HAP-1 (cell line): ENCODE results near the gene BCL2L2.

ENCODE experiments used
- DNase-seq, 2 experiments: peaks; one replicate each; pipeline ENCODE4 v3.0.0-alpha.2; 2016 to 2020; ENCODE audit warnings: low spot score in 2 of 2
- H3K27me3 ChIP-seq: fragments of 250-450 bp; sonication (Bioruptor Pico); 2 replicates; pipeline ENCODE4 v1.5.1; 2020; ENCODE audit warnings: low read depth, mild to moderate bottlenecking, moderate library complexity
- H3K36me3 ChIP-seq: fragments of 250-450 bp; sonication (Bioruptor Pico); replicated peaks from 2 replicates; pipeline ENCODE4 v1.5.1; 2020; ENCODE audit warnings: mild to moderate bottlenecking
- H3K4me1 ChIP-seq: fragments of 250-450 bp; sonication (Bioruptor Pico); 2 replicates; pipeline ENCODE4 v1.5.1; 2020; ENCODE audit warnings: mild to moderate bottlenecking
- H3K4me3 ChIP-seq: fragments of 250-450 bp; sonication (Bioruptor Pico); 2 replicates; pipeline ENCODE4 v1.5.1; 2020; ENCODE audit warnings: mild to moderate bottlenecking, moderate library complexity
- H3K9me3 ChIP-seq: fragments of 250-450 bp; sonication (Bioruptor Pico); 2 replicates; pipeline ENCODE4 v1.5.1; 2020; ENCODE audit warnings: mild to moderate bottlenecking, moderate library complexity
- in situ Hi-C: fragments of 300-500 bp; cut with MboI; formaldehyde crosslinking; loops from 3 replicates; pipeline ENCODE4 v1.14.3; 2020; ENCODE audit warnings: low sequenced_read_pairs, inconsistent platforms, mixed read lengths

Gene BCL2L2

DNA sequence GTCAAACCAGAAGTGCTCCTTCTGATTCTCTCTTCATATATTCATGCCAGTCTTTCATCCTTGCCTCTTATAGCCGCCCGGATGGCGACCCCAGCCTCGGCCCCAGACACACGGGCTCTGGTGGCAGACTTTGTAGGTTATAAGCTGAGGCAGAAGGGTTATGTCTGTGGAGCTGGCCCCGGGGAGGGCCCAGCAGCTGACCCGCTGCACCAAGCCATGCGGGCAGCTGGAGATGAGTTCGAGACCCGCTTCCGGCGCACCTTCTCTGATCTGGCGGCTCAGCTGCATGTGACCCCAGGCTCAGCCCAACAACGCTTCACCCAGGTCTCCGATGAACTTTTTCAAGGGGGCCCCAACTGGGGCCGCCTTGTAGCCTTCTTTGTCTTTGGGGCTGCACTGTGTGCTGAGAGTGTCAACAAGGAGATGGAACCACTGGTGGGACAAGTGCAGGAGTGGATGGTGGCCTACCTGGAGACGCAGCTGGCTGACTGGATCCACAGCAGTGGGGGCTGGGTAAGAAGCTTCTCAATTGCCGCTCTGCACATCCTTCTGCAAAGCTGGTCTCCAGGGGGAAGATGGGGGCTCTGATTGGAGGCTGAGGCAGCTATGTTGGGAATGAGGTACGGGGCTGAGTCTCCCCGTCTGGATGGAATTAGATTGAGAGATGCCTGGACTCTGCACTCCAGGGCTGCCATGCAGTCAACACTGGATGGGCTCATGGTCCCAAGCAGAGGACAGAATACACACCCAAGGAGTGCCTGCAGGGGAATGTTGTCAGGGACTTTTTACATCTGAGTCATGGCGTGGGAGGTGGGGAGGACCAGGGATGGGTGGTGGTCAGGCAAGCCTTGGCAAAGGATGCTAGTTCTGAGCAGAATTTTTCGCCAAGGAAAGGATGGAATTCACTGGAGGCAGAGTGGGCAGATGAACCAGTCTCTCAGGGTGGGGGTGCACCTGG, 1.3 kb downstream of the BCL2L2 start:
- in situ Hi-C loops, result no loop called here

DNA sequence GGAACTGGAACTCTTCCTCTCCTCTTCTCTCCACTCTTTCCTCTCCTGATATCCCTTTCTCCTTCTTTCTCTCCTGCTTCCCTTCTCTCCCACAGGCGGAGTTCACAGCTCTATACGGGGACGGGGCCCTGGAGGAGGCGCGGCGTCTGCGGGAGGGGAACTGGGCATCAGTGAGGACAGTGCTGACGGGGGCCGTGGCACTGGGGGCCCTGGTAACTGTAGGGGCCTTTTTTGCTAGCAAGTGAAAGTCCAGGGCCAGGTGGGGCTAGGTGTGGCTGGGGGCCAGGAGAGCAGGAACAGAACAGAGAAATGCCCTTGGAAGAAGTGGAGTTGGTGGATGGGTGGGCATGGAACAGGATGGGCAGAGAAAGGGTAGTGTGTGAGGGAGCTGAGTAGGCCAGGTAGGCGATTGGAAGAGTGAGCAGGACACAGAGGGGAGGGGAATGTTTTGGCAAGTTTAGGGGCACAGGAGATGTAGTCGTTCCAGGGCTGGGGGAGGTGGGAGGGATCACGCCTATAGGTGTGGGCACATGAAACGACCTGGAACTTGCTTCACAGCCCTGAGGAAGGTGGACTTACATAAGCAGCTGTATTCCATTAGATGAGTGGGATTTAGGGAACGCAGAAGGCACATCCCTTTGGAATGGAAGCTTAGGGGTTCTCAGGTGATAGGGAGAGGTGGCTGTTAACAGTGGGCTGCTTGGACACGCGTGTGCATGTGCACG, 2.2 kb downstream of the BCL2L2 start:
- in situ Hi-C loops, result no loop called here
- Histone ChIP-seq H3K4me1 (peaks cover 11% of the 10 kb centered on the region), H3K9me3 (no peaks in the 10 kb centered on the region), H3K36me3 (peaks cover 34% of the 10 kb centered on the region), H3K27me3 (no peaks in the 10 kb centered on the region), H3K4me3 (no peak overlapping the region)
- DNase-seq, result no peak

More for the DNA sequence above, 1.3 kb downstream of the BCL2L2 start:
- no peaks in the 10 kb centered on the region for H3K27me3 ChIP-seq
- peaks cover 13% of the 10 kb centered on the region for H3K4me1 ChIP-seq
- H3K36me3 ChIP-seq, result peaks cover 34% of the 10 kb centered on the region
- no peak for DNase-seq
- no peaks in the 10 kb centered on the region for H3K9me3 ChIP-seq
- H3K4me3 ChIP-seq, result peak overlapping the region; percentile 68

DNA sequence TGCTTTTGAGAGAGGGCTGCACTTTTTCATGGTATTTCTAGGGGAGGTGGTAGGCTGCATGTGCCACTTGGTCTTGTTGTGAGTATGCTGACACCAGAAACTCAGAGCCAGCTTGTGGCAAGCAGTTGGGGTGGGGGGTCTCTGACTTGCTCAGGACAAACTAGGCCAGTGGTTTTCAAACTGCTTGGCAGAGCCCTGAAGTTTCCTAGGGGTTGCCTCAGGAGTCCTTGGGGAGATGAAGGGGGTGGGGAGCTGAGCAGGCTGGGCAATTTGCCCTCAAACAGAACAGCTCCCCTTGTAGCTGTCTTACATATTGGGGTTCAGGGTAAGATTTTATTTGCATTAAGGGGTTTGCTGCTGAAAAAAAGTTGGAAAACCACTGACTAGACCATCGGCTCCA, 3.9 kb downstream of the BCL2L2 start:
- in situ Hi-C loops, result no loop called here

DNA sequence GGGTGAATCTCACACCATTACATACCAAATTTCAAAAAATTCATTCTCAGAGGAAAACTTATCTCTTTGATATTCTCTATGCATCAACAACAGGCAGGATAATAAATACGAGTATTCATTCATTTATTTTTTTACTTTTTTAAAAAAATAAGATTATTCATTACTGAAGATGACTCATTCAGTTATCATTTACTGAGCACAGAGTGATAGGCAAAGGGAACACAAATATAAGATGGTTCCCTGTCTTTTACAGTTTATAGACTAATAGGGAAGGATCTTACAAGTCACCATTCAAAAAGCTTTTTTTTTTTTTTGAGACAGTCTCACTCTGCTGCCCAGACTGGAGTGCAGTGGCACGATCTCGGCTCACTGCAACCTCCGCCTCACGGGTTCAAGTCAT, 9.7 kb downstream of the BCL2L2 start:
- H3K9me3 ChIP-seq, result no peaks in the 10 kb centered on the region
- no peaks in the 10 kb centered on the region for H3K27me3 ChIP-seq
- in situ Hi-C loops, result no loop called here
- H3K36me3 ChIP-seq, result peaks cover 24% of the 10 kb centered on the region
- peaks cover 12% of the 10 kb centered on the region for H3K4me1 ChIP-seq
- no peak for DNase-seq
- H3K4me3 ChIP-seq, result no peak overlapping the region

More for the DNA sequence above, 3.9 kb downstream of the BCL2L2 start:
- peaks cover 11% of the 10 kb centered on the region for H3K4me1 ChIP-seq
- DNase-seq, result no peak
- no peaks in the 10 kb centered on the region for H3K9me3 ChIP-seq
- no peaks in the 10 kb centered on the region for H3K27me3 ChIP-seq
- H3K4me3 ChIP-seq, result no peak overlapping the region
- H3K36me3 ChIP-seq, result peaks cover 39% of the 10 kb centered on the region

DNA sequence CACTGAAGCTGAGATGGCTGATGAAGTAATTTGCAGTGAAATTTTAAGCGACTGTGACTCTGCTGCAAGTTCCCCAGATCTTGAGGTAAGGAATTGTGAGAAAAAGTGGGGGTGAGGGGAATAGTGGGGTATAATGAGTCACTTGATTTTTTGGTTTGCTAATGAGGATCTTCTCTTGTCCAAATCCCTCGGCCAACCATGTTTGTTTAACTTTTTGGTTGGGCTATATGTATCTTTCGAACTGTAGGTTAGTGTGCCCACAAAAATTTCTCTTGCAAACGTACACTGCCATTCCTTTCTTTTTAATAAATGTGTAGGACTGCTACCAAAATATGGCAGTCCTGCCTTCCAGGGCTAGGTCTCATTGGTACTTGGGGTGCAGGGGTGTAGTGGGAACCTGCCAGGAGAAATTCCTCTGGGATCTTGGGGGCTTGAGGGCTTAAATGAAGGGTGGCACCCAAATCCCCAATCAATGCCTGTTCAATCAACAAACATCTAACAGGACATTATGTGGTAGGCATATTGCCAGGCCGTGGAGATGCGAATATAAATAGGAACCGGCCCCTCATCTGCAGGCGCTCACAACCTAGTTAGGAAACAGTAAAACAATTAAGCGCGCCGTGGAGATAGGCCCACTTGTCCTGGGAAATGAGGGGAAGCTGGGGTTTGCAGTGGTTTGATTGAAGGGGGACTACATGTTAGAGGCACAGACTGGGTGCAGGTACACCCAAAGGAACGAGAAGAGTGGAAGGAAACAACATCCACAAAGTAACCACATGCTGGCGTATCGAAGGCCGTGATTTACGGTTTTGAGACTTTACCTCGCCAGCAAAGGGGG, 13.3 kb downstream of the BCL2L2 start:
- Histone ChIP-seq H3K9me3 (no peaks in the 10 kb centered on the region), H3K4me3 (peak overlapping the region; percentile 37), H3K27me3 (no peaks in the 10 kb centered on the region), H3K4me1 (peaks cover 17% of the 10 kb centered on the region), H3K36me3 (peaks cover 47% of the 10 kb centered on the region)
- no peak for DNase-seq
- in situ Hi-C loops, result loop anchor here (10.0 kb wide), 1 partner anchor 235 kb away; the partner anchor contains the start of genes THTPA and ZFHX2

DNA sequence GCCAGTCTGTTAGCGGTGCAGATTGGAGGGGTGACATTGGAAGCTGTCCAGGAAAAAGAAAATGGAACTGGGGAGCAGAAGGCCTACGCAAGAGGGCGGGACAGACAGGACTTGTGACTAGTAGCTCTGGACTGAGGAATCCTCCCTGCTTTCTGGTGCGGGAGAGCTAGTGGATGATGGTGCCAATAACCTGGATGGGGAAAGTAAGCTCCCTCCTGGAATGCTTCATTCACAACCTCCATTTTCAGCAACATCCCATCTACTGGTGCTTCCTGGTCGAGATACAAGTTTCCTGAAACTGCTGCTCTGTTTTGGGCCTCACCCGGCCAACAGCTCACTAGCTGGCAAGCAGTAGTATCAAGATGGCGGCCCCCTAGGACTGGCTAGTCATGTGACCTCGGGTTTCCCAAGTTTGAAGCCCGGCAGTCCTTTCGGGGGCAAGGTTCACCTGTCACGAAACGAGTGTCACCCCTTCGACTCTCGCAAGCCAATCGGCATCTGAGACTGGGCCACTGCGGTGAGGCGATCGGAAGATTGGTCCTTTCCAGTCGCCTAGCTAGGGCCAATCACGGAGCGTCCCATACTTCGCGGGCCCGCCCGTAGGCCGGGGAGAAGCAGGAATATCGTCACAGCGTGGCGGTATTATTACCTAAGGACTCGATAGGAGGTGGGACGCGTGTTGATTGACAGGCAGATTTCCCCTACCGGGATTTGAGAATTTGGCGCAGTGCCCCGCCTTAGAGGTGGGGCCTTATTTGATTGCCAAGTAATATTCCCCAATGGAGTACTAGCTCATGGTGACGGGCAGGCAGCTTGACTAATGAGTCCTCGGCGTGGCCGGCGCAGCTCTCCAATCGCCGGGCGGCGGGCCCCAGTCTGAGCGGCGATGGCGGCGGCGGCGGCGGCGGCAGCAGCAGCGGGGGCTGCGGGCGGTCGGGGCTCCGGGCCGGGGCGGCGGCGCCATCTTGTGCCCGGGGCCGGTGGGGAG, 14.2 kb downstream of the BCL2L2 start, which contains the start of gene PABPN1:
Gene PABPN1, plus strand, starts transcription at position 874 of the 988 bp plus-strand sequence. Its CDS starts 13 bp downstream, at position 887.
- in situ Hi-C loops, result loop anchor here (10.0 kb wide), 1 partner anchor 234 kb away; the partner anchor contains the start of genes THTPA and ZFHX2
- H3K9me3 ChIP-seq, result no peaks in the 10 kb centered on the region
- H3K36me3 ChIP-seq, result peaks cover 43% of the 10 kb centered on the region

DNA sequence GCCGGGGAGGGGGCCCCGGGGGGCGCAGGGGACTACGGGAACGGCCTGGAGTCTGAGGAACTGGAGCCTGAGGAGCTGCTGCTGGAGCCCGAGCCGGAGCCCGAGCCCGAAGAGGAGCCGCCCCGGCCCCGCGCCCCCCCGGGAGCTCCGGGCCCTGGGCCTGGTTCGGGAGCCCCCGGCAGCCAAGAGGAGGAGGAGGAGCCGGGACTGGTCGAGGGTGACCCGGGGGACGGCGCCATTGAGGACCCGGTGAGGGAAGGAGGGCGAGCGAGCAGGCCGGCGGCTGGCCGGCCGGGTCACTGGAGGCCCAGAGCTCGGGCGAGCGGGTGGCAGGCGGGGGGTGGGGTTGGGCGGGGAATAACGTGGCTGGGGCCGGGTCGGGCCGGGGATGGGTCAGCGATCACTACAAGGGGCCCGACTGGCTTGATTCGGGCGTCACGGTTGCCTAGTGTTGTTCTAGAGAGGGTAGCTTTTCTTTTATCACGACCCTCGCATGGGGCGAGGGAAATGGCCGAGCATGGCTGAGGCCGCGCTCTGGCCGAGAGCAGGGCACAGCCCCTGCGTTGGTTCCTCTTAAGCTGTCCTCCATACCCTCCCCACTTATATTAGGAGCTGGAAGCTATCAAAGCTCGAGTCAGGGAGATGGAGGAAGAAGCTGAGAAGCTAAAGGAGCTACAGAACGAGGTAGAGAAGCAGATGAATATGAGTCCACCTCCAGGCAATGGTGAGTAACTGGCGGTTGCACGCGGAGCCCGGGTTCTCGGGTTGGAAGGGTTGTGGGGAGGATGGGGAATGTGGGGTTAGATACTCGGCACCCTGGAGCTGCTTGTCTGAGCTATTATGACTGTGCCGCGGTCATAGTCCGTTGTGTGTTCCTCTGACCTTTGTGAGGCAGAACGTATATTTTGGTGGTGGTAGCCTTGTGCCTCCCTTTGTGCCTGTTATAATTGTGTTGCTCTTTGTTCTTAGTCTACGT, 15.2 kb downstream of the BCL2L2 start:
- Histone ChIP-seq H3K27me3 (no peaks in the 10 kb centered on the region), H3K36me3 (peaks cover 43% of the 10 kb centered on the region), H3K4me1 (peaks cover 17% of the 10 kb centered on the region), H3K4me3 (peak overlapping the region; percentile 88), H3K9me3 (no peaks in the 10 kb centered on the region)
- DNase-seq, result peak; percentile 30 to 57
- in situ Hi-C loops, result loop anchor here (10.0 kb wide), 1 partner anchor 233 kb away; the partner anchor contains the start of genes THTPA and ZFHX2

More for the DNA sequence above, 14.2 kb downstream of the BCL2L2 start, which contains the start of gene PABPN1:
- Histone ChIP-seq H3K4me3 (peak within 1 kb of the TSS; percentile 88), H3K27me3 (no peaks in the 10 kb centered on the region), H3K4me1 (peaks cover 17% of the 10 kb centered on the region)
- DNase-seq, result peak; percentile 98 to 99

DNA sequence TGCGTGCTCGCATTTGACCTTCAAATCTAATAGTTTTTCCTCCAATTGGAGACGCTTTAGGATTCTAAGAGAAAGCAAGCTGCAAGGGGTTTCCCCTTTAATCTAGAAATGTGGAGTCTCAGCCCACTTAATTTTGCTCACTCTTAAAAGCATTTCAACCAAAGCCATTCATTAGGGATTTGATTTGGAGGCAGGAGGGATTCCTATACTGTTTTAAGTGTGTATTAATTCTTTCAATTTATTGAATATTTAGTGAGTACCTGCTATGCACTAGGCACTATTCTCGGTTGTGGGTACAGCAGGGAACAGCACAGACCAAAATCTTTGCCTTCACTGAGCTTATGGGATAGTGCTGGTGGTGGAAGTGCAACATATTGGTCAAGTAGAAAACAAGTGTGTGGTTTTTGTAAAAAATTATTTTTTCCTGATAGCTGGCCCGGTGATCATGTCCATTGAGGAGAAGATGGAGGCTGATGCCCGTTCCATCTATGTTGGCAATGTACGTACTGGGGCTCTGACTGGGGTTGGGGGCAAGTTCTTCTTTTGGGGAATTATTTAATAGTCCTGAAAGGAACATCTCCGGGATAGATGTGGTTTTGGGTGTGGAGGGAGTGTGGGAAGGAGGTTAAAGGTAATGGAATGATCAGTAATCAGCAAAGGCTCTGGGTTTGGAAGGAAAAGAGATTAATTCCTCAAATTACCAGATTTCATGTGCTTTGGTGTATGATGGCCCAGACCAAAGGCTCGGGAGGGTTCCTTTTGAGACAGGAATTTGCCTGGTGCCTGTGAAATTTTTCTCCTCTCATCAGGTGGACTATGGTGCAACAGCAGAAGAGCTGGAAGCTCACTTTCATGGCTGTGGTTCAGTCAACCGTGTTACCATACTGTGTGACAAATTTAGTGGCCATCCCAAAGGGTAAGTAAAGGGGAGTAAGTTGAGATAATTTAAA, 16.2 kb downstream of the BCL2L2 start:
- Histone ChIP-seq H3K4me3 (peak overlapping the region; percentile 88), H3K27me3 (no peaks in the 10 kb centered on the region), H3K36me3 (peaks cover 43% of the 10 kb centered on the region), H3K9me3 (no peaks in the 10 kb centered on the region), H3K4me1 (peaks cover 17% of the 10 kb centered on the region)
- DNase-seq, result no peak
- in situ Hi-C loops, result loop anchor here (10.0 kb wide), 1 partner anchor 232 kb away; the partner anchor contains the start of genes THTPA and ZFHX2

DNA sequence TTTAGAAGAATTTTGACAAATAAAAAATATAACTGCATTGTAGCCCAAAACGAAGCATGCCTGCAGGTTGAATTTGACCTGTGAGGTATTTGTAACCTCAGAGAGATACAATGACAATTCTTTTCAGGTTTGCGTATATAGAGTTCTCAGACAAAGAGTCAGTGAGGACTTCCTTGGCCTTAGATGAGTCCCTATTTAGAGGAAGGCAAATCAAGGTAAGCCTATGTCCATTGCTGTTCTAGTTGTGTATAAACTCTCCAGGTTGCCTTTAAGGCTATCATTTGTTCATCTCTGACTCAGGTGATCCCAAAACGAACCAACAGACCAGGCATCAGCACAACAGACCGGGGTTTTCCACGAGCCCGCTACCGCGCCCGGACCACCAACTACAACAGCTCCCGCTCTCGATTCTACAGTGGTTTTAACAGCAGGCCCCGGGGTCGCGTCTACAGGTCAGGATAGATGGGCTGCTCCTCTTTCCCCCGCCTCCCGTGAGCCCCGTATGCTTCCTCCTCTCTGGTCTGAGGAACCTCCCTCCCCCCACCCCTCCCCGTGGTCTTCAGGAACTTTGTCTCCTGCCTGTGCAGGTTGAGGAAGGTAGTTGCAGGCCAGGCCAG, 17.3 kb downstream of the BCL2L2 start:
- H3K4me3 ChIP-seq, result no peak overlapping the region
- no peaks in the 10 kb centered on the region for H3K9me3 ChIP-seq
- in situ Hi-C loops, result loop anchor here (10.0 kb wide), 1 partner anchor 231 kb away; the partner anchor contains the start of genes THTPA and ZFHX2
- H3K4me1 ChIP-seq, result peaks cover 17% of the 10 kb centered on the region
- H3K27me3 ChIP-seq, result no peaks in the 10 kb centered on the region
- no peak for DNase-seq
- H3K36me3 ChIP-seq, result peaks cover 43% of the 10 kb centered on the region

DNA sequence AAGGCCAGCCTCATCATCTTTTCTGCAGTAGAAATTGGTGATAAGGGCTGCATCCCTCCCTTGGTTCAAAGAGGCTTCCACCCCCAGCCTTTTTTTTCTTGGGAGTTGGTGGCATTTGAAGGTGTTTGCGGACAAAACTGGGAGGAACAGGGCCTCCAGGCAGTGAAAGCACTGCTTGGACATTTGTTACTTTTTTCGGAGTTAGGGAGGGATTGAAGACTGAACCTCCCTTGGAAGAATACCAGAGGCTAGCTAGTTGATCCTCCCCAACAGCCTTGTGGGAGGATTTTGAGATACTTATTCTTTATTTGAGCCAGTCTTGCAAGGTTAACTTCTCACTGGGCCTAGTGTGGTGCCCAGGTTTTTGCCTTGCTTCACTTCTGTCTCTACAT, 17.8 kb downstream of the BCL2L2 start:
- in situ Hi-C loops, result loop anchor here (10.0 kb wide), 1 partner anchor 230 kb away; the partner anchor contains the start of genes THTPA and ZFHX2
- H3K36me3 ChIP-seq, result peaks cover 43% of the 10 kb centered on the region

More for the DNA sequence above, 17.8 kb downstream of the BCL2L2 start:
- H3K9me3 ChIP-seq, result no peaks in the 10 kb centered on the region
- no peaks in the 10 kb centered on the region for H3K27me3 ChIP-seq
- H3K4me1 ChIP-seq, result peaks cover 17% of the 10 kb centered on the region
- no peak for DNase-seq
- no peak overlapping the region for H3K4me3 ChIP-seq
